K562 (cell line): ENCODE measurements around the gene ARHGAP25. TPM values are rescaled to one million over a fixed set of nuclear protein-coding genes. Genes with fewer than 3 reads are reported as not detected.

Experiments used
- ATAC-seq: fragments of 200-7000 bp; cut with Tn5 transposase; 3 replicates; pipeline ENCODE4 v1.9.1; 2020; ENCODE audit warnings: moderate library complexity
- BruUV-seq: library from RNA; stranded (reverse); fragments of 400-500 nt; replicated peaks from 2 replicates; lab custom pipeline; 2021; lab: Mats Ljungman, UMichigan
- CTCF ChIA-PET: fragments of 300-600 bp; formaldehyde crosslinking; extraction: SDS; loops from one replicate; lab custom pipeline; 2021; ENCODE audit warnings: low intra/inter-chr PET ratio; lab: Yijun Ruan, JAX
- POLR2A ChIA-PET: fragments of 300-600, 350-650 bp; sonication (Branson Sonifier 250); formaldehyde crosslinking; extraction: SDS; loops from one replicate; lab custom pipeline; 2021; ENCODE audit warnings: antibody characterized with exemption, inconsistent platforms; lab: Yijun Ruan, JAX
- DNase-seq, 4 experiments: peaks; one replicate each; pipeline versions ENCODE4 v3.0.0 to v3.0.0-alpha.2; 2011 to 2018; ENCODE audit warnings: low spot score in 3 of 4, mixed read lengths in 3 of 4; ENCODE audit errors: extremely low read depth in 1 of 4
- FAIRE-seq: peaks from 2 replicates; lab custom pipeline; 2011; peaks lifted over from hg19 to GRCh38; lab: Jason Lieb, UNC
- H2AFZ ChIP-seq: 2 replicates; pipeline ENCODE4 v1.6.0; 2011; ENCODE audit warnings: low read depth, low read length, control low read depth, inconsistent platforms
- H3K27ac ChIP-seq: fragments of 200-600 bp; 3 replicates; pipeline ENCODE4 v1.8.0; 2011; ENCODE audit warnings: low read depth, mild to moderate bottlenecking, control low read depth, inconsistent platforms, low read length, moderate library complexity, mixed read lengths; ENCODE audit errors: extremely low read depth
- H3K27me3 ChIP-seq, 2 experiments: fragments of 300-600 bp in 1 of 2; 2 replicates in 1 of 2; 3 replicates in 1 of 2; pipeline versions ENCODE4 v1.6.0 to v1.8.0; 2011; ENCODE audit warnings: inconsistent platforms in 2 of 2, low read length in 2 of 2, mild to moderate bottlenecking in 1 of 2, mixed read lengths in 1 of 2, moderate library complexity in 1 of 2; ENCODE audit not compliant: control insufficient read depth in 2 of 2, insufficient read depth in 2 of 2
- H3K36me3 ChIP-seq: fragments of 300-600 bp; 3 replicates; pipeline ENCODE4 v1.8.0; 2011; ENCODE audit warnings: mild to moderate bottlenecking, low read length, inconsistent platforms; ENCODE audit not compliant: control insufficient read depth, insufficient read depth
- H3K4me1 ChIP-seq, 2 experiments: fragments of 200-600 bp in 1 of 2; replicated peaks in 1 of 2; 2 replicates in 1 of 2; 3 replicates in 1 of 2; pipeline versions ENCODE4 v1.5.1 to v1.8.0; 2011; ENCODE audit warnings: inconsistent platforms in 2 of 2, low read length in 2 of 2, mild to moderate bottlenecking in 1 of 2, mixed read lengths in 1 of 2, moderate library complexity in 1 of 2; ENCODE audit not compliant: control insufficient read depth in 2 of 2, insufficient read depth in 2 of 2
- H3K4me2 ChIP-seq: 2 replicates; pipeline ENCODE4 v1.6.1; 2011; ENCODE audit warnings: low read length, control low read depth, inconsistent platforms, mixed read lengths; ENCODE audit not compliant: insufficient read depth
- H3K4me3 ChIP-seq: fragments of 200-600 bp; sonication (generic), shearing (Covaris generic); 2 replicates; pipeline ENCODE4 v1.5.1; 2016; ENCODE audit warnings: control low read depth, inconsistent platforms
- H3K79me2 ChIP-seq: fragments of 200-600 bp; 3 replicates; pipeline ENCODE4 v1.8.0; 2011; ENCODE audit warnings: low read length, inconsistent platforms; ENCODE audit not compliant: control insufficient read depth, insufficient read depth
- H3K9ac ChIP-seq, 2 experiments: 2 replicates each; pipeline versions ENCODE4 v1.6.0 to v1.6.1; 2011; ENCODE audit warnings: low read depth in 2 of 2, low read length in 2 of 2, control low read depth in 1 of 2, inconsistent platforms in 1 of 2, mild to moderate bottlenecking in 1 of 2, mixed read lengths in 1 of 2; ENCODE audit not compliant: insufficient read depth in 1 of 2
- H3K9me1 ChIP-seq: one replicate; pipeline ENCODE4 v1.6.0; 2011; ENCODE audit warnings: inconsistent platforms, mild to moderate bottlenecking, low read length, moderate library complexity; ENCODE audit not compliant: control insufficient read depth, insufficient read depth
- H3K9me3 ChIP-seq: replicated peaks from 2 replicates; pipeline ENCODE4 v1.5.1; 2011; ENCODE audit warnings: low read depth, low read length, inconsistent platforms; ENCODE audit not compliant: control insufficient read depth, insufficient read depth
- H4K20me1 ChIP-seq: replicated peaks from 2 replicates; pipeline ENCODE4 v1.6.1; 2011; ENCODE audit warnings: low read length, inconsistent platforms, mixed read lengths; ENCODE audit not compliant: control insufficient read depth, insufficient read depth
- COPS2 ChIP-seq: fragments of 450-650 bp; conservative IDR thresholded peaks from 2 replicates; pipeline ENCODE4 v1.6.1; 2016; ENCODE audit warnings: mild to moderate bottlenecking, moderate library complexity
- ETS1 ChIP-seq: conservative IDR thresholded peaks from 2 replicates; pipeline ENCODE4 v1.6.1; 2011; ENCODE audit warnings: low read depth, mild to moderate bottlenecking, low read length; ENCODE audit not compliant: control insufficient read depth
- FIP1L1 ChIP-seq: fragments of 200-400 bp; formaldehyde crosslinking; IDR thresholded peaks from 2 replicates; pipeline ENCODE4 v1.6.1; 2018; ENCODE audit warnings: mild to moderate bottlenecking, low read depth, low read length; ENCODE audit not compliant: poor library complexity, severe bottlenecking
- MITF ChIP-seq: IDR thresholded peaks from 2 replicates; pipeline ENCODE4 v1.6.1; 2014; ENCODE audit warnings: antibody characterized with exemption
- PBX2 ChIP-seq, 2 experiments: IDR thresholded peaks in 1 of 2; conservative IDR thresholded peaks in 1 of 2; 2 replicates each; pipeline ENCODE4 v1.6.1; 2016; ENCODE audit warnings: low read depth in 2 of 2, mild to moderate bottlenecking in 1 of 2, missing compliant biosample characterization in 1 of 2, missing genetic modification characterization in 1 of 2, moderate library complexity in 1 of 2
- PYGO2 ChIP-seq: fragments of 450-650 bp; IDR thresholded peaks from 2 replicates; pipeline ENCODE4 v1.6.1; 2016; ENCODE audit warnings: mild to moderate bottlenecking, missing genetic modification characterization, moderate library complexity, missing compliant biosample characterization
- SIN3B ChIP-seq: fragments of 450-650 bp; IDR thresholded peaks from 2 replicates; pipeline ENCODE4 v1.6.1; 2017; ENCODE audit warnings: low read depth, mild to moderate bottlenecking, moderate library complexity
- SREBF2 ChIP-seq: sonication (generic); formaldehyde crosslinking; IDR thresholded peaks from 2 replicates; pipeline ENCODE4 v1.4.0; 2020; ENCODE audit warnings: mild to moderate bottlenecking, missing genetic modification reagents
- TCF15 ChIP-seq: fragments of 250-450 bp; sonication (Bioruptor Pico); IDR thresholded peaks from 2 replicates; pipeline ENCODE4 v1.8.0; 2022; ENCODE audit warnings: moderate library complexity, mild to moderate bottlenecking, inconsistent platforms
- YY1 ChIP-seq, 3 experiments: IDR thresholded peaks; 2 replicates each; pipeline ENCODE4 v1.6.1; 2011; ENCODE audit warnings: low read length in 2 of 3, mild to moderate bottlenecking in 2 of 3, moderate library complexity in 2 of 3, borderline replicate concordance in 1 of 3, control low read depth in 1 of 3, low read depth in 1 of 3; ENCODE audit not compliant: insufficient read depth in 3 of 3, insufficient replicate concordance in 2 of 3, control insufficient read depth in 1 of 3, insufficient read length in 1 of 3; ENCODE audit errors: extremely low read depth in 1 of 3
- ZNF124 ChIP-seq: sonication (generic); formaldehyde crosslinking; IDR thresholded peaks from 2 replicates; pipeline ENCODE4 v1.8.1; 2022; ENCODE audit warnings: missing genetic modification reagents
- ZNF24 ChIP-seq: fragments of 450-650 bp; IDR thresholded peaks from 2 replicates; pipeline ENCODE4 v1.6.1; 2016
- ZNF347 ChIP-seq: fragments of 450-650 bp; formaldehyde crosslinking; IDR thresholded peaks from 2 replicates; pipeline ENCODE4 v1.4.0; 2020; ENCODE audit warnings: low read depth, mild to moderate bottlenecking, moderate library complexity
- ZNF436 ChIP-seq: fragments of 250-450, 450-650 bp; sonication (Bioruptor Pico); formaldehyde crosslinking; IDR thresholded peaks from 2 replicates; pipeline ENCODE4 v1.7.0; 2020; ENCODE audit warnings: mild to moderate bottlenecking
- ZNF586 ChIP-seq: fragments of 450-650 bp; formaldehyde crosslinking; conservative IDR thresholded peaks from 2 replicates; pipeline ENCODE4 v1.4.0; 2020; ENCODE audit warnings: mild to moderate bottlenecking, moderate library complexity
- ZSCAN29 ChIP-seq: fragments of 450-650 bp; IDR thresholded peaks from 2 replicates; pipeline ENCODE4 v1.6.1; 2017
- WGBS: fragments of 100-300 bp; shearing (Covaris generic); methylation state at CpG from one replicate; pipeline ENCODE4 v1.1.6; 2016; ENCODE audit warnings: low coverage, mixed read lengths; ENCODE audit not compliant: insufficient coverage; ENCODE audit errors: missing lambda C conversion rate; 5-methylcytosine and 5-hydroxymethylcytosine counted together
- in situ Hi-C: fragments of 300-500 bp; cut with MboI; formaldehyde crosslinking; loops from 4 replicates; pipeline ENCODE4 v1.15.0; 2018; ENCODE audit warnings: inconsistent platforms, mixed read lengths
- intact Hi-C: fragments of 100-400 bp; cut with micrococcal nuclease; formaldehyde crosslinking; loops from 2 replicates; pipeline ENCODE4 v1.14.2; 2022
- polyA plus RNA-seq, 8 experiments: library from polyadenylated mRNA; depleted of rRNA in 4 of 8; stranded (reverse) in 5 of 8; unstranded in 3 of 8; fragments of >200 nt; fragmentation: Nextera tagmentation in 2 of 8; fragmentation: Illumina TruSeq in 1 of 8; extraction: Ambion mirVana in 2 of 8; extraction: Trizol in 1 of 8; gene quantifications; 2 replicates each; pipeline versions ENCODE4 v1.2.1 to v1.2.3, GENCODE V29; 2011 to 2014; ENCODE audit warnings: inconsistent platforms in 1 of 8, missing spikeins in 1 of 8
- total RNA-seq, 7 experiments: library from RNA; depleted of rRNA in 6 of 7; stranded (reverse); fragments of >200 nt in 6 of 7; fragmentation: Illumina TruSeq in 2 of 7; extraction: Trizol in 2 of 7; gene quantifications; 2 replicates each; pipeline versions ENCODE4 v1.2.1 to v1.2.3, GENCODE V29; 2011 to 2021; ENCODE audit warnings: low replicate concordance in 1 of 7

Gene ARHGAP25
- total and polyA plus RNA-seq, 9 of the 15 experiments (the other 6 are each of a cell fraction or from before 2014, with no cell fraction given) = 4.9 to 14.8 (median 10.7) TPM

GRCh38 chr2:68772109-68772508 lies 37.5 kb downstream of the ARHGAP25 start:
- no peak overlapping the region for H3K4me3 ChIP-seq
- H3K36me3 ChIP-seq = no peaks in the 10 kb centered on the region
- ChIA-PET CTCF (no interaction called here), POLR2A (no interaction called here)
- H3K27ac ChIP-seq = no peak overlapping the region
- BruUV-seq = no TSS peak
- H3K9ac ChIP-seq = no peak overlapping the region
- no peak overlapping the region for H2AFZ ChIP-seq
- 50% methylated on average over 2 of the region's 2 CpGs for WGBS
- no peaks in the 10 kb centered on the region for H3K27me3 ChIP-seq
- DNase-seq (no peak), FAIRE-seq (no peak), ATAC-seq (no peak)
- H3K9me1 ChIP-seq = no peaks in the 10 kb centered on the region
- no peaks in the 10 kb centered on the region for H3K9me3 ChIP-seq
- in situ Hi-C loops = no loop called here
- H3K4me1 ChIP-seq = peaks cover 24 to 85% of the 10 kb centered on the region in 2 experiments
- H4K20me1 ChIP-seq = no peaks in the 10 kb centered on the region
- intact Hi-C loops = no loop called here
- peaks cover 5% of the 10 kb centered on the region; the same call in 2 of the 3 replicates for H3K79me2 ChIP-seq
- no peak overlapping the region for H3K4me2 ChIP-seq
- TF ChIP-seq PYGO2 (tag) = no peak
- no peak for TF ChIP-seq ZNF586 (CRISPR knock-in tag)
- no peak for TF ChIP-seq ZSCAN29
- TF ChIP-seq ZNF124 (CRISPR knock-in tag) = no peak
- TF ChIP-seq MITF = no peak
- no peak for TF ChIP-seq ZNF24
- no peak for TF ChIP-seq ETS1
- TF ChIP-seq ZNF436 = no peak
- no peak for TF ChIP-seq TCF15 (CRISPR knock-in tag)
- TF ChIP-seq PBX2 (CRISPR knock-in tag; IDR thresholded peaks at IDR 0.05; ENCODE audit: low read depth) = no peak
- TF ChIP-seq PBX2 (tag; conservative IDR thresholded peaks at IDR 0.05; ENCODE audit: low read depth) = no peak
- no peak for TF ChIP-seq SIN3B
- no peak for TF ChIP-seq SREBF2 (CRISPR knock-in tag)
- no peak for TF ChIP-seq ZNF347 (CRISPR knock-in tag)
- no peak for TF ChIP-seq YY1 (IDR thresholded peaks at IDR 0.05; ENCODE audit: borderline replicate concordance in 1 of 3, control insufficient read depth in 1 of 3, extremely low read depth in 1 of 3, insufficient read depth in 3 of 3, insufficient read length in 1 of 3, insufficient replicate concordance in 2 of 3, low read depth in 1 of 3, low read length in 2 of 3)
- TF ChIP-seq FIP1L1 = no peak
- no peak for TF ChIP-seq COPS2
